HG03457 (cell line): ENCODE measurements around the gene ASB5.
"Not testable (repeated sequence)": the region's sequence is repeated elsewhere in the genome, so short reads cannot be mapped to it uniquely, and the experiment has no call there.

Experiments used
- ATAC-seq: cut with Tn5 transposase; IDR thresholded peaks from one replicate; pipeline ENCODE4 v1.9.1; 2021; ENCODE audit warnings: moderate number of reproducible peaks; ENCODE audit not compliant: unreplicated experiment

Gene ASB5

GRCh38 chr4:176226736-176227135, 42.3 kb downstream of the ASB5 start:
- ATAC-seq: no peak

- ATAC-seq: no peak
These were observed 45.5 kb downstream of the ASB5 start for GRCh38 chr4:176223561-176223960.

GRCh38 chr4:176222149-176222548, 46.9 kb downstream of the ASB5 start:
- no peak for ATAC-seq

- no peak for ATAC-seq
These were observed 51.5 kb downstream of the ASB5 start for GRCh38 chr4:176217510-176217909.

GRCh38 chr4:176212351-176212750, 56.7 kb downstream of the ASB5 start:
- not testable (repeated sequence) for ATAC-seq

- no peak for ATAC-seq
These were observed 58.3 kb downstream of the ASB5 start for GRCh38 chr4:176210579-176211296.

- ATAC-seq: no peak
These were observed 58.9 kb downstream of the ASB5 start for GRCh38 chr4:176210101-176210500.

GRCh38 chr4:176209535-176209934, 59.5 kb downstream of the ASB5 start:
- no peak for ATAC-seq

- no peak for ATAC-seq
These were observed 61.2 kb downstream of the ASB5 start for GRCh38 chr4:176207839-176208238.

GRCh38 chr4:176205299-176205698, 63.7 kb downstream of the ASB5 start:
- ATAC-seq: no peak

GRCh38 chr4:176198316-176198903, 70.6 kb downstream of the ASB5 start:
- ATAC-seq: no peak

- ATAC-seq: peak; percentile 98
These were observed 73.6 kb downstream of the ASB5 start, which contains the start of gene SPATA4 for GRCh38 chr4:176195184-176195978. Gene SPATA4, minus strand, starts transcription at chr4:176195585. Its CDS starts 23 bp downstream, at chr4:176195562.

GRCh38 chr4:176193938-176194337, 75.1 kb downstream of the ASB5 start:
- ATAC-seq: no peak

GRCh38 chr4:176193126-176193525, 75.9 kb downstream of the ASB5 start:
- no peak for ATAC-seq

- ATAC-seq: no peak
These were observed 77.0 kb downstream of the ASB5 start for GRCh38 chr4:176191974-176192373.

- ATAC-seq: no peak
These were observed 78.9 kb downstream of the ASB5 start for GRCh38 chr4:176189891-176190795.

- ATAC-seq: no peak
These were observed 80.4 kb downstream of the ASB5 start for GRCh38 chr4:176188654-176189053.

GRCh38 chr4:176187624-176188023, 81.4 kb downstream of the ASB5 start:
- ATAC-seq: no peak

- no peak for ATAC-seq
These were observed 82.2 kb downstream of the ASB5 start for GRCh38 chr4:176186671-176187395.

- ATAC-seq: no peak
These were observed 83.0 kb downstream of the ASB5 start for GRCh38 chr4:176186067-176186466.
